Transverse colon (tissue), 3 donors: ENCODE measurements around the gene HECW1.

Experiments
- CTCF ChIP-seq, 5 experiments: fragments of 200-600 bp in 3 of 5; fragments of 450-650 bp in 2 of 5; sonication (generic) in 3 of 5; IDR thresholded peaks; 1 replicate in 2 of 5; 2 replicates in 3 of 5; pipeline ENCODE4 v1.5.1; 2016 to 2017; ENCODE audit warnings: antibody characterized with exemption in 5 of 5, inconsistent platforms in 3 of 5, mild to moderate bottlenecking in 2 of 5, moderate library complexity in 1 of 5
- EP300 ChIP-seq: sonication (generic); formaldehyde crosslinking; IDR thresholded peaks from one replicate; pipeline ENCODE4 v1.6.1; 2017; ENCODE audit warnings: antibody characterized with exemption, low read depth

DNA sequence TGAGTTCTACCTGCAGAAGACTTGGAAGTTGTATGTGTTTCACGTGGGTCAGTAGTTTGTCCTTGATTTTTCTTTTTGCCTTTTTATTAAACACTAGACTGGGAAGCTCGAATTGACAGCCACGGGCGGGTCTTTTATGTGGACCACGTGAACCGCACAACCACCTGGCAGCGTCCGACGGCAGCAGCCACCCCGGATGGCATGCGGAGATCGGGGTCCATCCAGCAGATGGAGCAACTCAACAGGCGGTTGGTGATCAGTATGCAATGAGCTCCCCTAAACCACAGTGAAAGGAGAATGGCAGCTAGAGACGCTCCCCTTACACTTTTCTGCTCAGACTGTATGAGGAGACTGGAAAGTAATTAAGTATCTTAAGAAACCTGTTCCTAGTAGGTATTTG is 343.8 kb downstream of the HECW1 start:
- TF ChIP-seq CTCF (IDR thresholded peaks at IDR 0.05) (no peak), EP300 (no peak)
